K562 (cell line): Measurements from ENCODE around the gene FGFBP2. TPM values are rescaled to one million over a fixed set of nuclear protein-coding genes. Genes with fewer than 3 reads are reported as not detected.

Experiments
- CUX1 ChIP-seq: fragments of 200-800 bp; sonication (Bioruptor generic); IDR thresholded peaks from 2 replicates; pipeline ENCODE4 v1.6.1; 2016; ENCODE audit warnings: missing genetic modification characterization, missing compliant biosample characterization
- polyA plus RNA-seq, 8 experiments: library from polyadenylated mRNA; depleted of rRNA in 4 of 8; stranded (reverse) in 5 of 8; unstranded in 3 of 8; fragments of >200 nt; fragmentation: Nextera tagmentation in 2 of 8; fragmentation: Illumina TruSeq in 1 of 8; extraction: Ambion mirVana in 2 of 8; extraction: Trizol in 1 of 8; gene quantifications; 2 replicates each; pipeline versions ENCODE4 v1.2.1 to v1.2.3, GENCODE V29; 2011 to 2014; ENCODE audit warnings: inconsistent platforms in 1 of 8, missing spikeins in 1 of 8
- total RNA-seq, 7 experiments: library from RNA; depleted of rRNA in 6 of 7; stranded (reverse); fragments of >200 nt in 6 of 7; fragmentation: Illumina TruSeq in 2 of 7; extraction: Trizol in 2 of 7; gene quantifications; 2 replicates each; pipeline versions ENCODE4 v1.2.1 to v1.2.3, GENCODE V29; 2011 to 2021; ENCODE audit warnings: low replicate concordance in 1 of 7
- TF ChIP-seq, protein P1 (sequence below): fragments of 250-450 bp; sonication (Bioruptor Pico); IDR thresholded peaks from 2 replicates; pipeline ENCODE4 v1.4.0; 2020
- TF ChIP-seq, protein P2 (sequence below): sonication (generic); formaldehyde crosslinking; IDR thresholded peaks from 2 replicates; pipeline ENCODE4 v1.8.0; 2022; ENCODE audit warnings: mild to moderate bottlenecking, missing genetic modification reagents, borderline replicate concordance

Gene FGFBP2
- total and polyA plus RNA-seq, 9 of the 15 experiments (the other 6 are each of a cell fraction or from before 2014, with no cell fraction given): not detected

- TF ChIP-seq, protein P1, sequence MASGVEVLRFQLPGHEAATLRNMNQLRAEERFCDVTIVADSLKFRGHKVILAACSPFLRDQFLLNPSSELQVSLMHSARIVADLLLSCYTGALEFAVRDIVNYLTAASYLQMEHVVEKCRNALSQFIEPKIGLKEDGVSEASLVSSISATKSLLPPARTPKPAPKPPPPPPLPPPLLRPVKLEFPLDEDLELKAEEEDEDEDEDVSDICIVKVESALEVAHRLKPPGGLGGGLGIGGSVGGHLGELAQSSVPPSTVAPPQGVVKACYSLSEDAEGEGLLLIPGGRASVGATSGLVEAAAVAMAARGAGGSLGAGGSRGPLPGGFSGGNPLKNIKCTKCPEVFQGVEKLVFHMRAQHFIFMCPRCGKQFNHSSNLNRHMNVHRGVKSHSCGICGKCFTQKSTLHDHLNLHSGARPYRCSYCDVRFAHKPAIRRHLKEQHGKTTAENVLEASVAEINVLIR: no peak
- TF ChIP-seq, protein P2, sequence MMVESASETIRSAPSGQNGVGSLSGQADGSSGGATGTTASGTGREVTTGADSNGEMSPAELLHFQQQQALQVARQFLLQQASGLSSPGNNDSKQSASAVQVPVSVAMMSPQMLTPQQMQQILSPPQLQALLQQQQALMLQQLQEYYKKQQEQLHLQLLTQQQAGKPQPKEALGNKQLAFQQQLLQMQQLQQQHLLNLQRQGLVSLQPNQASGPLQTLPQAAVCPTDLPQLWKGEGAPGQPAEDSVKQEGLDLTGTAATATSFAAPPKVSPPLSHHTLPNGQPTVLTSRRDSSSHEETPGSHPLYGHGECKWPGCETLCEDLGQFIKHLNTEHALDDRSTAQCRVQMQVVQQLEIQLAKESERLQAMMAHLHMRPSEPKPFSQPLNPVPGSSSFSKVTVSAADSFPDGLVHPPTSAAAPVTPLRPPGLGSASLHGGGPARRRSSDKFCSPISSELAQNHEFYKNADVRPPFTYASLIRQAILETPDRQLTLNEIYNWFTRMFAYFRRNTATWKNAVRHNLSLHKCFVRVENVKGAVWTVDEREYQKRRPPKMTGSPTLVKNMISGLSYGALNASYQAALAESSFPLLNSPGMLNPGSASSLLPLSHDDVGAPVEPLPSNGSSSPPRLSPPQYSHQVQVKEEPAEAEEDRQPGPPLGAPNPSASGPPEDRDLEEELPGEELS (CRISPR knock-in tag): no peak
- no peak for TF ChIP-seq CUX1 (CRISPR knock-in tag)
These were observed 8.3 kb upstream of the FGFBP2 start (continued) for GRCh38 chr4:15971068-15971801.
